K562 (cell line): Measurements from ENCODE around the gene WWOX. TPM values are rescaled to one million over a fixed set of nuclear protein-coding genes. Genes with fewer than 3 reads are reported as not detected.

ENCODE experiments used
- ATF7 ChIP-seq: fragments of 450-650 bp; IDR thresholded peaks from 2 replicates; pipeline ENCODE4 v1.7.1; 2014; ENCODE audit warnings: mild to moderate bottlenecking, moderate library complexity
- BCOR ChIP-seq: fragments of 450-650 bp; IDR thresholded peaks from 2 replicates; pipeline ENCODE4 v1.6.1; 2016
- BMI1 ChIP-seq: fragments of 150-350 bp; IDR thresholded peaks from 2 replicates; pipeline ENCODE4 v1.6.1; 2014; ENCODE audit warnings: low read length
- KDM1A ChIP-seq, 2 experiments: fragments of 450-650 bp; IDR thresholded peaks; 2 replicates each; pipeline ENCODE4 v1.6.1; 2016; ENCODE audit warnings: mild to moderate bottlenecking in 2 of 2
- KLF10 ChIP-seq: fragments of 250-450 bp; sonication (Bioruptor Pico); IDR thresholded peaks from 2 replicates; pipeline ENCODE4 v1.6.1; 2021; ENCODE audit warnings: matching md5 sums
- SIRT6 ChIP-seq: IDR thresholded peaks from one replicate; pipeline ENCODE4 v1.6.1; 2012; ENCODE audit warnings: low read depth, mild to moderate bottlenecking, control low read depth, inconsistent platforms, low read length, moderate library complexity
- TEAD4 ChIP-seq, 2 experiments: sonication (generic) in 1 of 2; formaldehyde crosslinking in 1 of 2; IDR thresholded peaks; 2 replicates each; pipeline versions ENCODE4 v1.6.1 to v1.8.0; 2012 to 2022; ENCODE audit warnings: borderline replicate concordance in 1 of 2, inconsistent platforms in 1 of 2, low read length in 1 of 2, mild to moderate bottlenecking in 1 of 2, missing genetic modification reagents in 1 of 2
- ZBTB17 ChIP-seq: fragments of 450-650 bp; formaldehyde crosslinking; IDR thresholded peaks from 2 replicates; pipeline ENCODE4 v1.4.0; 2020; ENCODE audit warnings: mild to moderate bottlenecking
- ZNF174 ChIP-seq: fragments of 250-450 bp; sonication (Bioruptor Pico); IDR thresholded peaks from 2 replicates; pipeline ENCODE4 v1.4.0; 2020; ENCODE audit warnings: mild to moderate bottlenecking
- ZNF274 ChIP-seq: IDR thresholded peaks from 2 replicates; pipeline ENCODE4 v1.6.1; 2011; ENCODE audit warnings: low read depth, mild to moderate bottlenecking, low read length, moderate library complexity, borderline replicate concordance
- polyA plus RNA-seq, 8 experiments: library from polyadenylated mRNA; depleted of rRNA in 4 of 8; stranded (reverse) in 5 of 8; unstranded in 3 of 8; fragments of >200 nt; fragmentation: Nextera tagmentation in 2 of 8; fragmentation: Illumina TruSeq in 1 of 8; extraction: Ambion mirVana in 2 of 8; extraction: Trizol in 1 of 8; gene quantifications; 2 replicates each; pipeline versions ENCODE4 v1.2.1 to v1.2.3, GENCODE V29; 2011 to 2014; ENCODE audit warnings: inconsistent platforms in 1 of 8, missing spikeins in 1 of 8
- total RNA-seq, 7 experiments: library from RNA; depleted of rRNA in 6 of 7; stranded (reverse); fragments of >200 nt in 6 of 7; fragmentation: Illumina TruSeq in 2 of 7; extraction: Trizol in 2 of 7; gene quantifications; 2 replicates each; pipeline versions ENCODE4 v1.2.1 to v1.2.3, GENCODE V29; 2011 to 2021; ENCODE audit warnings: low replicate concordance in 1 of 7
- TF ChIP-seq, protein P1 (sequence below): fragments of 250-450 bp; sonication (Bioruptor Pico); IDR thresholded peaks from 2 replicates; pipeline ENCODE4 v1.9.0; 2021; ENCODE audit warnings: mild to moderate bottlenecking, inconsistent platforms
- TF ChIP-seq, protein P2 (sequence below): sonication (generic); formaldehyde crosslinking; IDR thresholded peaks from 2 replicates; pipeline ENCODE4 v1.8.0; 2023; ENCODE audit warnings: missing genetic modification reagents, mild to moderate bottlenecking, borderline replicate concordance

Gene WWOX
- total and polyA plus RNA-seq, 9 of the 15 experiments (the other 6 are each of a cell fraction or from before 2014, with no cell fraction given) = 1.6 to 22.7 (median 8.1) TPM

DNA sequence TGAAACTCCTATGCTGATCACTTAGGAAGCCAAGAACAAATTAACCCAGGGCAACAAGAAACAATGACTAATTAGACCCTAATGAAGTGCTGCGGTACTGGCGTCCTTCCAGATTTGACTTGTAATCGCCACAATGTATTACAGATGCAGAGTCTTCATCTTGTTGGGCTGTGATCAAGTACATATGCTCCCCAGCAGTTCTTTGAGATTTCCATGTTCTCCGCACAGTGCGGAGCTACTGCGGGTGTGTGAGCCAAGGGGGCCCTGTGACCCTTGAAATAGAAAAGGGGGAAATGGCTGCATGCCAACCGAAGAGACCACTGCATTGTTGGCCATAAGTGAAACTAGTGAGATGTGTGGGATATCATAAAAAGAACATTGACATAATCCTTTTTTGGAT, 1031.2 kb downstream of the WWOX start (continued):
- TF ChIP-seq ZNF274 (no peak), KDM1A (IDR thresholded peaks at IDR 0.05) (no peak), ZBTB17 (CRISPR knock-in tag) (no peak), ATF7 (no peak), BMI1 (no peak), BCOR (no peak), ZNF174 (CRISPR knock-in tag) (no peak), TEAD4 (IDR thresholded peaks at IDR 0.05; ENCODE audit: low read length) (no peak), TEAD4 (CRISPR knock-in tag; IDR thresholded peaks at IDR 0.05; ENCODE audit: borderline replicate concordance) (no peak), SIRT6 (no peak), KLF10 (CRISPR knock-in tag) (no peak)
- TF ChIP-seq, protein P1, sequence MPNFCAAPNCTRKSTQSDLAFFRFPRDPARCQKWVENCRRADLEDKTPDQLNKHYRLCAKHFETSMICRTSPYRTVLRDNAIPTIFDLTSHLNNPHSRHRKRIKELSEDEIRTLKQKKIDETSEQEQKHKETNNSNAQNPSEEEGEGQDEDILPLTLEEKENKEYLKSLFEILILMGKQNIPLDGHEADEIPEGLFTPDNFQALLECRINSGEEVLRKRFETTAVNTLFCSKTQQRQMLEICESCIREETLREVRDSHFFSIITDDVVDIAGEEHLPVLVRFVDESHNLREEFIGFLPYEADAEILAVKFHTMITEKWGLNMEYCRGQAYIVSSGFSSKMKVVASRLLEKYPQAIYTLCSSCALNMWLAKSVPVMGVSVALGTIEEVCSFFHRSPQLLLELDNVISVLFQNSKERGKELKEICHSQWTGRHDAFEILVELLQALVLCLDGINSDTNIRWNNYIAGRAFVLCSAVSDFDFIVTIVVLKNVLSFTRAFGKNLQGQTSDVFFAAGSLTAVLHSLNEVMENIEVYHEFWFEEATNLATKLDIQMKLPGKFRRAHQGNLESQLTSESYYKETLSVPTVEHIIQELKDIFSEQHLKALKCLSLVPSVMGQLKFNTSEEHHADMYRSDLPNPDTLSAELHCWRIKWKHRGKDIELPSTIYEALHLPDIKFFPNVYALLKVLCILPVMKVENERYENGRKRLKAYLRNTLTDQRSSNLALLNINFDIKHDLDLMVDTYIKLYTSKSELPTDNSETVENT (CRISPR knock-in tag) = no peak
- TF ChIP-seq, protein P2, sequence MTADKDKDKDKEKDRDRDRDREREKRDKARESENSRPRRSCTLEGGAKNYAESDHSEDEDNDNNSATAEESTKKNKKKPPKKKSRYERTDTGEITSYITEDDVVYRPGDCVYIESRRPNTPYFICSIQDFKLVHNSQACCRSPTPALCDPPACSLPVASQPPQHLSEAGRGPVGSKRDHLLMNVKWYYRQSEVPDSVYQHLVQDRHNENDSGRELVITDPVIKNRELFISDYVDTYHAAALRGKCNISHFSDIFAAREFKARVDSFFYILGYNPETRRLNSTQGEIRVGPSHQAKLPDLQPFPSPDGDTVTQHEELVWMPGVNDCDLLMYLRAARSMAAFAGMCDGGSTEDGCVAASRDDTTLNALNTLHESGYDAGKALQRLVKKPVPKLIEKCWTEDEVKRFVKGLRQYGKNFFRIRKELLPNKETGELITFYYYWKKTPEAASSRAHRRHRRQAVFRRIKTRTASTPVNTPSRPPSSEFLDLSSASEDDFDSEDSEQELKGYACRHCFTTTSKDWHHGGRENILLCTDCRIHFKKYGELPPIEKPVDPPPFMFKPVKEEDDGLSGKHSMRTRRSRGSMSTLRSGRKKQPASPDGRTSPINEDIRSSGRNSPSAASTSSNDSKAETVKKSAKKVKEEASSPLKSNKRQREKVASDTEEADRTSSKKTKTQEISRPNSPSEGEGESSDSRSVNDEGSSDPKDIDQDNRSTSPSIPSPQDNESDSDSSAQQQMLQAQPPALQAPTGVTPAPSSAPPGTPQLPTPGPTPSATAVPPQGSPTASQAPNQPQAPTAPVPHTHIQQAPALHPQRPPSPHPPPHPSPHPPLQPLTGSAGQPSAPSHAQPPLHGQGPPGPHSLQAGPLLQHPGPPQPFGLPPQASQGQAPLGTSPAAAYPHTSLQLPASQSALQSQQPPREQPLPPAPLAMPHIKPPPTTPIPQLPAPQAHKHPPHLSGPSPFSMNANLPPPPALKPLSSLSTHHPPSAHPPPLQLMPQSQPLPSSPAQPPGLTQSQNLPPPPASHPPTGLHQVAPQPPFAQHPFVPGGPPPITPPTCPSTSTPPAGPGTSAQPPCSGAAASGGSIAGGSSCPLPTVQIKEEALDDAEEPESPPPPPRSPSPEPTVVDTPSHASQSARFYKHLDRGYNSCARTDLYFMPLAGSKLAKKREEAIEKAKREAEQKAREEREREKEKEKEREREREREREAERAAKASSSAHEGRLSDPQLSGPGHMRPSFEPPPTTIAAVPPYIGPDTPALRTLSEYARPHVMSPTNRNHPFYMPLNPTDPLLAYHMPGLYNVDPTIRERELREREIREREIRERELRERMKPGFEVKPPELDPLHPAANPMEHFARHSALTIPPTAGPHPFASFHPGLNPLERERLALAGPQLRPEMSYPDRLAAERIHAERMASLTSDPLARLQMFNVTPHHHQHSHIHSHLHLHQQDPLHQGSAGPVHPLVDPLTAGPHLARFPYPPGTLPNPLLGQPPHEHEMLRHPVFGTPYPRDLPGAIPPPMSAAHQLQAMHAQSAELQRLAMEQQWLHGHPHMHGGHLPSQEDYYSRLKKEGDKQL (CRISPR knock-in tag) = no peak
